Esophagus muscularis mucosa (tissue), 3 donors: ENCODE data around the gene RNF225.

Experiments
- CTCF ChIP-seq, 3 experiments: fragments of 200-600 bp in 2 of 3; fragments of 450-650 bp in 1 of 3; sonication (generic) in 2 of 3; IDR thresholded peaks; one replicate each; pipeline ENCODE4 v1.5.1; 2017 to 2019; ENCODE audit warnings: antibody characterized with exemption in 3 of 3, mild to moderate bottlenecking in 2 of 3, moderate library complexity in 1 of 3
- POLR2A ChIP-seq: fragments of 450-650 bp; IDR thresholded peaks from one replicate; pipeline ENCODE4 v1.6.1; 2017; ENCODE audit warnings: antibody characterized with exemption, moderate library complexity, mild to moderate bottlenecking, low read depth

GRCh38 chr19:58350871-58351557 lies 44.4 kb upstream of the RNF225 start:
- TF ChIP-seq CTCF (IDR thresholded peaks at IDR 0.05), result no peak
- TF ChIP-seq POLR2A, result no peak
